ENCODE results near the gene LRRC45. TPM values are rescaled to one million over a fixed set of nuclear protein-coding genes. Genes with fewer than 3 reads are reported as not detected.

The LRRC45 gene
- total and polyA plus RNA-seq, 9 of the 15 experiments (the other 6 are each of a cell fraction or from before 2014, with no cell fraction given), result 3.5 to 21.5 (median 11.2) TPM; not detected in 2

DNA sequence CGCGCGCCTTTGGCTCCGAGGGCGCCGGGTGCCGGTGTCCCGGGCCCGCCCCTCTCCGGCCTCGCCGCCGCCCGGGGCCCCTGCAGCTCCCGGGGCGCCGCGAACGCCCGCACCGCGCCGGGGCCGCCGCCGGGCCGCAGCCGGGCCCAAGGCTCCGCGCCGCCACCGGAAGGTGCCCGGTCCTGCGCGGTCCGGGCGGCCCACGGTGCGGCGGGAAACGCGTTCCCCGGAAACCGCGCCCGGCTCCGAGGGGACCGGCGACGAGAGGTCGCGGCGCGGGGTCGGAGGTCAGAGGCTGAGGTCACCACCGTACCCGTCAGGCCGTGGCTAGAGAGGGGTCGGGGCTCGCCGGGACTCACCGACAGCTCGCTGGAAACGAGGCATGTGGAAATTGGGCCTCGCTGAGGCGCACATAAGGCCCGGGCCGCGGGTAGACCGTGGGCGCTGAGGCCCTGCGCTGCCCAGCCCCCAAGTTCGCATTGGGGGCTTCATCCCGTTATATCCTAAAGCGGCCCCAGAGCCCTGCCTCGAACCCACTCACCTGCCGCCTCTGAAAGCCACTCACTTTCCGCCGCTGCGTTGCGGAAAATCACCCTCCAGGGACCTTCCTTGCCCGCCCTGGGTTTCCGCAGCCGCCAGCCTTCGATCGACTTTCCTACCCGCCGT lies 42.7 kb downstream of the LRRC45 start, which contains the start of gene DUS1L (continued):
- 0 out of 2 replicates have a peak, but pooled peaks have one; percentile 47 for TF ChIP-seq PHF21A (IDR thresholded peaks at IDR 0.05; ENCODE audit: borderline replicate concordance, low read depth)
- 0 out of 2 replicates have a peak, but pooled peaks have one; percentile 57 for TF ChIP-seq ZBED1 (IDR thresholded peaks at IDR 0.05)
- no peak for TF ChIP-seq POLR2A (conservative IDR thresholded peaks at IDR 0.05)
- no peak for TF ChIP-seq NFE2L1 (tag; IDR thresholded peaks at IDR 0.05; ENCODE audit: borderline replicate concordance, low read depth)
- TF ChIP-seq MEF2D (tag; conservative IDR thresholded peaks at IDR 0.05; ENCODE audit: low read depth), result 0 out of 2 replicates have a peak, but pooled peaks have one; percentile 31
- TF ChIP-seq ESRRA (IDR thresholded peaks at IDR 0.05; ENCODE audit: borderline replicate concordance, low read depth), result peak; percentile 94
- TF ChIP-seq ZNF79 (CRISPR knock-in tag; IDR thresholded peaks at IDR 0.05; ENCODE audit: low read depth), result no peak
- TF ChIP-seq, protein P1, sequence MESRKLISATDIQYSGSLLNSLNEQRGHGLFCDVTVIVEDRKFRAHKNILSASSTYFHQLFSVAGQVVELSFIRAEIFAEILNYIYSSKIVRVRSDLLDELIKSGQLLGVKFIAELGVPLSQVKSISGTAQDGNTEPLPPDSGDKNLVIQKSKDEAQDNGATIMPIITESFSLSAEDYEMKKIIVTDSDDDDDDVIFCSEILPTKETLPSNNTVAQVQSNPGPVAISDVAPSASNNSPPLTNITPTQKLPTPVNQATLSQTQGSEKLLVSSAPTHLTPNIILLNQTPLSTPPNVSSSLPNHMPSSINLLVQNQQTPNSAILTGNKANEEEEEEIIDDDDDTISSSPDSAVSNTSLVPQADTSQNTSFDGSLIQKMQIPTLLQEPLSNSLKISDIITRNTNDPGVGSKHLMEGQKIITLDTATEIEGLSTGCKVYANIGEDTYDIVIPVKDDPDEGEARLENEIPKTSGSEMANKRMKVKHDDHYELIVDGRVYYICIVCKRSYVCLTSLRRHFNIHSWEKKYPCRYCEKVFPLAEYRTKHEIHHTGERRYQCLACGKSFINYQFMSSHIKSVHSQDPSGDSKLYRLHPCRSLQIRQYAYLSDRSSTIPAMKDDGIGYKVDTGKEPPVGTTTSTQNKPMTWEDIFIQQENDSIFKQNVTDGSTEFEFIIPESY (CRISPR knock-in tag; IDR thresholded peaks at IDR 0.05), result peak; percentile 97
- TF ChIP-seq ZNF766 (CRISPR knock-in tag; conservative IDR thresholded peaks at IDR 0.05), result peak; percentile 79
- peak; percentile 89 for TF ChIP-seq CBX1 (IDR thresholded peaks at IDR 0.05; ENCODE audit: low read depth)
- TF ChIP-seq, protein P2, sequence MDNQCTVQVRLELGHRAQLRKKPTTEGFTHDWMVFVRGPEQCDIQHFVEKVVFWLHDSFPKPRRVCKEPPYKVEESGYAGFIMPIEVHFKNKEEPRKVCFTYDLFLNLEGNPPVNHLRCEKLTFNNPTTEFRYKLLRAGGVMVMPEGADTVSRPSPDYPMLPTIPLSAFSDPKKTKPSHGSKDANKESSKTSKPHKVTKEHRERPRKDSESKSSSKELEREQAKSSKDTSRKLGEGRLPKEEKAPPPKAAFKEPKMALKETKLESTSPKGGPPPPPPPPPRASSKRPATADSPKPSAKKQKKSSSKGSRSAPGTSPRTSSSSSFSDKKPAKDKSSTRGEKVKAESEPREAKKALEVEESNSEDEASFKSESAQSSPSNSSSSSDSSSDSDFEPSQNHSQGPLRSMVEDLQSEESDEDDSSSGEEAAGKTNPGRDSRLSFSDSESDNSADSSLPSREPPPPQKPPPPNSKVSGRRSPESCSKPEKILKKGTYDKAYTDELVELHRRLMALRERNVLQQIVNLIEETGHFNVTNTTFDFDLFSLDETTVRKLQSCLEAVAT (IDR thresholded peaks at IDR 0.05), result peak in 1 of 2 experiments; percentile 91; a peak in 2 of 4 replicates
- no peak for TF ChIP-seq MXI1 (IDR thresholded peaks at IDR 0.05; ENCODE audit: low read depth, low read length)
- peak; percentile 93 for TF ChIP-seq ZFX (CRISPR knock-in tag; IDR thresholded peaks at IDR 0.05)
- peak; percentile 66; the same call in 1 of the 2 replicates for TF ChIP-seq ZKSCAN1 (IDR thresholded peaks at IDR 0.05; ENCODE audit: low read depth, low read length)
- TF ChIP-seq KAT8 (IDR thresholded peaks at IDR 0.05; ENCODE audit: low read depth), result no peak
- no peak for TF ChIP-seq ZNF589 (CRISPR knock-in tag; IDR thresholded peaks at IDR 0.05; ENCODE audit: low read depth)
- no peak for TF ChIP-seq NFIX (CRISPR knock-in tag; IDR thresholded peaks at IDR 0.05; ENCODE audit: low read depth)
- TF ChIP-seq, protein P3, sequence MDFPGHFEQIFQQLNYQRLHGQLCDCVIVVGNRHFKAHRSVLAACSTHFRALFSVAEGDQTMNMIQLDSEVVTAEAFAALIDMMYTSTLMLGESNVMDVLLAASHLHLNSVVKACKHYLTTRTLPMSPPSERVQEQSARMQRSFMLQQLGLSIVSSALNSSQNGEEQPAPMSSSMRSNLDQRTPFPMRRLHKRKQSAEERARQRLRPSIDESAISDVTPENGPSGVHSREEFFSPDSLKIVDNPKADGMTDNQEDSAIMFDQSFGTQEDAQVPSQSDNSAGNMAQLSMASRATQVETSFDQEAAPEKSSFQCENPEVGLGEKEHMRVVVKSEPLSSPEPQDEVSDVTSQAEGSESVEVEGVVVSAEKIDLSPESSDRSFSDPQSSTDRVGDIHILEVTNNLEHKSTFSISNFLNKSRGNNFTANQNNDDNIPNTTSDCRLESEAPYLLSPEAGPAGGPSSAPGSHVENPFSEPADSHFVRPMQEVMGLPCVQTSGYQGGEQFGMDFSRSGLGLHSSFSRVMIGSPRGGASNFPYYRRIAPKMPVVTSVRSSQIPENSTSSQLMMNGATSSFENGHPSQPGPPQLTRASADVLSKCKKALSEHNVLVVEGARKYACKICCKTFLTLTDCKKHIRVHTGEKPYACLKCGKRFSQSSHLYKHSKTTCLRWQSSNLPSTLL (IDR thresholded peaks at IDR 0.05), result no peak
- no peak for TF ChIP-seq ARNT (IDR thresholded peaks at IDR 0.05)
- TF ChIP-seq, protein P4, sequence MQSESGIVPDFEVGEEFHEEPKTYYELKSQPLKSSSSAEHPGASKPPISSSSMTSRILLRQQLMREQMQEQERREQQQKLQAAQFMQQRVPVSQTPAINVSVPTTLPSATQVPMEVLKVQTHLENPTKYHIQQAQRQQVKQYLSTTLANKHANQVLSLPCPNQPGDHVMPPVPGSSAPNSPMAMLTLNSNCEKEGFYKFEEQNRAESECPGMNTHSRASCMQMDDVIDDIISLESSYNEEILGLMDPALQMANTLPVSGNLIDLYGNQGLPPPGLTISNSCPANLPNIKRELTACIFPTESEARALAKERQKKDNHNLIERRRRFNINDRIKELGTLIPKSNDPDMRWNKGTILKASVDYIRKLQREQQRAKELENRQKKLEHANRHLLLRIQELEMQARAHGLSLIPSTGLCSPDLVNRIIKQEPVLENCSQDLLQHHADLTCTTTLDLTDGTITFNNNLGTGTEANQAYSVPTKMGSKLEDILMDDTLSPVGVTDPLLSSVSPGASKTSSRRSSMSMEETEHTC (IDR thresholded peaks at IDR 0.05), result no peak
- TF ChIP-seq, protein P5, sequence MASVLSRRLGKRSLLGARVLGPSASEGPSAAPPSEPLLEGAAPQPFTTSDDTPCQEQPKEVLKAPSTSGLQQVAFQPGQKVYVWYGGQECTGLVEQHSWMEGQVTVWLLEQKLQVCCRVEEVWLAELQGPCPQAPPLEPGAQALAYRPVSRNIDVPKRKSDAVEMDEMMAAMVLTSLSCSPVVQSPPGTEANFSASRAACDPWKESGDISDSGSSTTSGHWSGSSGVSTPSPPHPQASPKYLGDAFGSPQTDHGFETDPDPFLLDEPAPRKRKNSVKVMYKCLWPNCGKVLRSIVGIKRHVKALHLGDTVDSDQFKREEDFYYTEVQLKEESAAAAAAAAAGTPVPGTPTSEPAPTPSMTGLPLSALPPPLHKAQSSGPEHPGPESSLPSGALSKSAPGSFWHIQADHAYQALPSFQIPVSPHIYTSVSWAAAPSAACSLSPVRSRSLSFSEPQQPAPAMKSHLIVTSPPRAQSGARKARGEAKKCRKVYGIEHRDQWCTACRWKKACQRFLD (CRISPR knock-in tag; IDR thresholded peaks at IDR 0.05), result peak; percentile 91
